Liver (tissue), 9 donors: ENCODE measurements around the gene ADGRV1. TPM values are rescaled to one million over a fixed set of nuclear protein-coding genes. Genes with fewer than 3 reads are reported as not detected.
"Not testable (repeated sequence)": the region's sequence is repeated elsewhere in the genome, so short reads cannot be mapped to it uniquely, and the experiment has no call there.

Experiments used
- DNase-seq: peaks from one replicate; pipeline ENCODE4 v3.0.0-alpha.2; 2017; ENCODE audit warnings: low spot score
- H3K27ac ChIP-seq, 2 donors: one replicate each; pipeline ENCODE4 v1.7.0; 2013; ENCODE audit warnings: inconsistent platforms in 2 of 2, low read length in 2 of 2, control low read depth in 1 of 2, low read depth in 1 of 2, mild to moderate bottlenecking in 1 of 2
- H3K27me3 ChIP-seq, 4 donors: one replicate each; pipeline versions ENCODE4 v1.6.1 to v1.7.0; 2013; ENCODE audit warnings: low read length in 3 of 4, inconsistent platforms in 1 of 4, mild to moderate bottlenecking in 1 of 4, moderate library complexity in 1 of 4; ENCODE audit not compliant: control insufficient read depth in 4 of 4, insufficient read depth in 4 of 4
- H3K36me3 ChIP-seq, 4 donors: one replicate each; pipeline versions ENCODE4 v1.6.1 to v1.7.0; 2013; ENCODE audit warnings: low read length in 3 of 4, mild to moderate bottlenecking in 3 of 4, low read depth in 1 of 4, moderate library complexity in 1 of 4; ENCODE audit not compliant: control insufficient read depth in 4 of 4, insufficient read depth in 3 of 4
- H3K4me1 ChIP-seq, 4 donors: one replicate each; pipeline versions ENCODE4 v1.6.1 to v1.7.0; 2013; ENCODE audit warnings: low read length in 3 of 4, mild to moderate bottlenecking in 3 of 4, moderate library complexity in 1 of 4; ENCODE audit not compliant: control insufficient read depth in 4 of 4, insufficient read depth in 4 of 4
- H3K4me3 ChIP-seq, 3 donors: one replicate each; pipeline versions ENCODE4 v1.6.1 to v1.7.0; 2013; ENCODE audit warnings: low read length in 3 of 3, control low read depth in 1 of 3, low read depth in 1 of 3, mild to moderate bottlenecking in 1 of 3
- H3K9ac ChIP-seq, 2 donors: one replicate each; pipeline ENCODE4 v1.7.0; 2013; ENCODE audit warnings: low read length in 2 of 2, mild to moderate bottlenecking in 2 of 2, moderate library complexity in 2 of 2, control low read depth in 1 of 2, low read depth in 1 of 2
- H3K9me3 ChIP-seq, 4 donors: one replicate each; pipeline versions ENCODE4 v1.6.1 to v1.7.0; 2013; ENCODE audit warnings: low read length in 3 of 4; ENCODE audit not compliant: control insufficient read depth in 4 of 4
- EGR1 ChIP-seq, 2 donors: IDR thresholded peaks; 2 replicates each; pipeline ENCODE4 v1.6.1; 2016 to 2018; ENCODE audit warnings: antibody characterized with exemption in 2 of 2, low read depth in 2 of 2
- FOXA1 ChIP-seq: IDR thresholded peaks from 2 replicates; pipeline ENCODE4 v1.6.1; 2016; ENCODE audit warnings: antibody characterized with exemption
- FOXA2 ChIP-seq: IDR thresholded peaks from 2 replicates; pipeline ENCODE4 v1.6.1; 2016; ENCODE audit warnings: antibody characterized with exemption
- GABPA ChIP-seq, 2 donors: IDR thresholded peaks in 1 of 2; conservative IDR thresholded peaks in 1 of 2; 2 replicates each; pipeline ENCODE4 v1.6.1; 2016; ENCODE audit warnings: antibody characterized with exemption in 2 of 2, mild to moderate bottlenecking in 1 of 2, moderate library complexity in 1 of 2
- HNF4A ChIP-seq, 2 donors: conservative IDR thresholded peaks; 2 replicates each; pipeline ENCODE4 v1.6.1; 2016; ENCODE audit warnings: antibody characterized with exemption in 2 of 2, mild to moderate bottlenecking in 2 of 2
- HNF4G ChIP-seq: IDR thresholded peaks from 2 replicates; pipeline ENCODE4 v1.6.1; 2016; ENCODE audit warnings: antibody characterized with exemption
- JUND ChIP-seq, 2 donors: IDR thresholded peaks; 2 replicates each; pipeline ENCODE4 v1.6.1; 2016; ENCODE audit warnings: antibody characterized with exemption in 2 of 2
- NR2F2 ChIP-seq: IDR thresholded peaks from 2 replicates; pipeline ENCODE4 v1.6.1; 2016; ENCODE audit warnings: antibody characterized with exemption
- RAD21 ChIP-seq, 2 donors: IDR thresholded peaks; 2 replicates each; pipeline ENCODE4 v1.6.1; 2016; ENCODE audit warnings: antibody characterized with exemption in 2 of 2, mild to moderate bottlenecking in 2 of 2
- SP1 ChIP-seq: IDR thresholded peaks from 2 replicates; pipeline ENCODE4 v1.6.1; 2018; ENCODE audit warnings: antibody characterized with exemption, mild to moderate bottlenecking
- YY1 ChIP-seq: IDR thresholded peaks from 2 replicates; pipeline ENCODE4 v1.6.1; 2016; ENCODE audit warnings: antibody characterized with exemption, mild to moderate bottlenecking
- WGBS: extraction: QIAGEN DNeasy Blood & Tissue Kit; methylation state at CpG from one replicate; pipeline ENCODE4 v1.1.7; 2013; 5-methylcytosine and 5-hydroxymethylcytosine counted together
- polyA plus RNA-seq, 2 donors: library from polyadenylated mRNA; stranded (reverse) in 1 of 2; unstranded in 1 of 2; fragments of 200-250 nt in 1 of 2; fragments of >200 nt in 1 of 2; fragmentation: Nextera tagmentation in 1 of 2; extraction: Ambion mirVana in 1 of 2; gene quantifications; one replicate each; pipeline versions ENCODE4 v1.2.1 to v1.2.3, GENCODE V29; 2013 to 2015
- total RNA-seq, 2 donors: library from RNA; depleted of rRNA; stranded (reverse); fragments of >200 nt; gene quantifications; one replicate each; pipeline ENCODE4 v1.2.3, GENCODE V29; 2014
- TF ChIP-seq, protein P1 (sequence below): IDR thresholded peaks from 2 replicates; pipeline ENCODE4 v1.6.1; 2016; ENCODE audit warnings: antibody characterized with exemption
- TF ChIP-seq, protein P2 (sequence below): fragments of 150-350 bp; IDR thresholded peaks from 2 replicates; pipeline ENCODE4 v1.5.1; 2017; ENCODE audit warnings: improper control_type of control experiment, low read depth, low read length; ENCODE audit not compliant: missing input control
- TF ChIP-seq, protein P3 (sequence below): IDR thresholded peaks from 2 replicates; pipeline ENCODE4 v1.6.1; 2016; ENCODE audit warnings: antibody characterized with exemption
- TF ChIP-seq, protein P4 (sequence below): IDR thresholded peaks from 2 replicates; pipeline ENCODE4 v1.6.1; 2016; ENCODE audit warnings: antibody characterized with exemption
- TF ChIP-seq, protein P5 (sequence below): IDR thresholded peaks from 2 replicates; pipeline ENCODE4 v1.6.1; 2016; ENCODE audit warnings: antibody characterized with exemption, mild to moderate bottlenecking
- donor health status: healthy.
- donor health status: healthy.
- donor health status: healthy.
- donor health status: healthy.
- donor health status: healthy.

The ADGRV1 gene
- total and polyA plus RNA-seq, 4 donors = 5.1 to 15.5 (median 9.6) TPM

DNA sequence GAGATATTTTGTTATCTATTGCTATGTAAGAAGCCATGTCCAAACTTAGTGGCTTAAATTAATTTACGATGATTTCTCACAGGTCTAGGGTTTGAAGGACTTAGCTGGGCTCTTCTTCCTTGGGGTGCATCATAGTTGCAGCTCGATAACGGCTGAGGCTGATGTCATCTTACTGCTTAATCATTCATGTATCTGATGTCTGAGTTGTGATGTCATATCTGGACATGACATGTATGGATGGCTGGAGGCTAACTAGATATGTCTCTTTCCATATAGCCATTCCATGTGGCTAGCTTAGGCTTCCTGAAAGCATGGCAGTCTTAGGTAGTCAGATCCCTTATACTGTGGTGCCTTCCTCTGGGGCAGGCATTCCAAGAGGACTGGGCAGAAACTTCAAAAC, 31.6 kb downstream of the ADGRV1 start:
- H3K27me3 ChIP-seq = peaks cover 0 to 13% (median 0%) of the 10 kb centered on the region in 4 donors
- no peak overlapping the region for H3K27ac ChIP-seq
- H3K4me1 ChIP-seq = no peaks in the 10 kb centered on the region
- DNase-seq = no peak
- H3K9me3 ChIP-seq = no peaks in the 10 kb centered on the region
- no peaks in the 10 kb centered on the region for H3K36me3 ChIP-seq
- TF ChIP-seq HNF4A (conservative IDR thresholded peaks at IDR 0.05) (no peak), GABPA (IDR thresholded peaks at IDR 0.05 in 1 of 2, conservative IDR thresholded peaks at IDR 0.05 in 1 of 2) (no peak), RAD21 (IDR thresholded peaks at IDR 0.05) (no peak), FOXA1 (no peak), YY1 (no peak), JUND (IDR thresholded peaks at IDR 0.05) (no peak), FOXA2 (no peak), EGR1 (IDR thresholded peaks at IDR 0.05; ENCODE audit: low read depth in 2 of 2) (no peak), HNF4G (no peak), NR2F2 (no peak), SP1 (no peak)
- TF ChIP-seq, protein P1, sequence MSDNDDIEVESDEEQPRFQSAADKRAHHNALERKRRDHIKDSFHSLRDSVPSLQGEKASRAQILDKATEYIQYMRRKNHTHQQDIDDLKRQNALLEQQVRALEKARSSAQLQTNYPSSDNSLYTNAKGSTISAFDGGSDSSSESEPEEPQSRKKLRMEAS = no peak
- TF ChIP-seq, protein P2, sequence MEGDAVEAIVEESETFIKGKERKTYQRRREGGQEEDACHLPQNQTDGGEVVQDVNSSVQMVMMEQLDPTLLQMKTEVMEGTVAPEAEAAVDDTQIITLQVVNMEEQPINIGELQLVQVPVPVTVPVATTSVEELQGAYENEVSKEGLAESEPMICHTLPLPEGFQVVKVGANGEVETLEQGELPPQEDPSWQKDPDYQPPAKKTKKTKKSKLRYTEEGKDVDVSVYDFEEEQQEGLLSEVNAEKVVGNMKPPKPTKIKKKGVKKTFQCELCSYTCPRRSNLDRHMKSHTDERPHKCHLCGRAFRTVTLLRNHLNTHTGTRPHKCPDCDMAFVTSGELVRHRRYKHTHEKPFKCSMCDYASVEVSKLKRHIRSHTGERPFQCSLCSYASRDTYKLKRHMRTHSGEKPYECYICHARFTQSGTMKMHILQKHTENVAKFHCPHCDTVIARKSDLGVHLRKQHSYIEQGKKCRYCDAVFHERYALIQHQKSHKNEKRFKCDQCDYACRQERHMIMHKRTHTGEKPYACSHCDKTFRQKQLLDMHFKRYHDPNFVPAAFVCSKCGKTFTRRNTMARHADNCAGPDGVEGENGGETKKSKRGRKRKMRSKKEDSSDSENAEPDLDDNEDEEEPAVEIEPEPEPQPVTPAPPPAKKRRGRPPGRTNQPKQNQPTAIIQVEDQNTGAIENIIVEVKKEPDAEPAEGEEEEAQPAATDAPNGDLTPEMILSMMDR = no peak
- TF ChIP-seq, protein P3, sequence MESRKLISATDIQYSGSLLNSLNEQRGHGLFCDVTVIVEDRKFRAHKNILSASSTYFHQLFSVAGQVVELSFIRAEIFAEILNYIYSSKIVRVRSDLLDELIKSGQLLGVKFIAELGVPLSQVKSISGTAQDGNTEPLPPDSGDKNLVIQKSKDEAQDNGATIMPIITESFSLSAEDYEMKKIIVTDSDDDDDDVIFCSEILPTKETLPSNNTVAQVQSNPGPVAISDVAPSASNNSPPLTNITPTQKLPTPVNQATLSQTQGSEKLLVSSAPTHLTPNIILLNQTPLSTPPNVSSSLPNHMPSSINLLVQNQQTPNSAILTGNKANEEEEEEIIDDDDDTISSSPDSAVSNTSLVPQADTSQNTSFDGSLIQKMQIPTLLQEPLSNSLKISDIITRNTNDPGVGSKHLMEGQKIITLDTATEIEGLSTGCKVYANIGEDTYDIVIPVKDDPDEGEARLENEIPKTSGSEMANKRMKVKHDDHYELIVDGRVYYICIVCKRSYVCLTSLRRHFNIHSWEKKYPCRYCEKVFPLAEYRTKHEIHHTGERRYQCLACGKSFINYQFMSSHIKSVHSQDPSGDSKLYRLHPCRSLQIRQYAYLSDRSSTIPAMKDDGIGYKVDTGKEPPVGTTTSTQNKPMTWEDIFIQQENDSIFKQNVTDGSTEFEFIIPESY = no peak
- TF ChIP-seq, protein P4, sequence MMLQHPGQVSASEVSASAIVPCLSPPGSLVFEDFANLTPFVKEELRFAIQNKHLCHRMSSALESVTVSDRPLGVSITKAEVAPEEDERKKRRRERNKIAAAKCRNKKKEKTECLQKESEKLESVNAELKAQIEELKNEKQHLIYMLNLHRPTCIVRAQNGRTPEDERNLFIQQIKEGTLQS = no peak
- TF ChIP-seq, protein P5, sequence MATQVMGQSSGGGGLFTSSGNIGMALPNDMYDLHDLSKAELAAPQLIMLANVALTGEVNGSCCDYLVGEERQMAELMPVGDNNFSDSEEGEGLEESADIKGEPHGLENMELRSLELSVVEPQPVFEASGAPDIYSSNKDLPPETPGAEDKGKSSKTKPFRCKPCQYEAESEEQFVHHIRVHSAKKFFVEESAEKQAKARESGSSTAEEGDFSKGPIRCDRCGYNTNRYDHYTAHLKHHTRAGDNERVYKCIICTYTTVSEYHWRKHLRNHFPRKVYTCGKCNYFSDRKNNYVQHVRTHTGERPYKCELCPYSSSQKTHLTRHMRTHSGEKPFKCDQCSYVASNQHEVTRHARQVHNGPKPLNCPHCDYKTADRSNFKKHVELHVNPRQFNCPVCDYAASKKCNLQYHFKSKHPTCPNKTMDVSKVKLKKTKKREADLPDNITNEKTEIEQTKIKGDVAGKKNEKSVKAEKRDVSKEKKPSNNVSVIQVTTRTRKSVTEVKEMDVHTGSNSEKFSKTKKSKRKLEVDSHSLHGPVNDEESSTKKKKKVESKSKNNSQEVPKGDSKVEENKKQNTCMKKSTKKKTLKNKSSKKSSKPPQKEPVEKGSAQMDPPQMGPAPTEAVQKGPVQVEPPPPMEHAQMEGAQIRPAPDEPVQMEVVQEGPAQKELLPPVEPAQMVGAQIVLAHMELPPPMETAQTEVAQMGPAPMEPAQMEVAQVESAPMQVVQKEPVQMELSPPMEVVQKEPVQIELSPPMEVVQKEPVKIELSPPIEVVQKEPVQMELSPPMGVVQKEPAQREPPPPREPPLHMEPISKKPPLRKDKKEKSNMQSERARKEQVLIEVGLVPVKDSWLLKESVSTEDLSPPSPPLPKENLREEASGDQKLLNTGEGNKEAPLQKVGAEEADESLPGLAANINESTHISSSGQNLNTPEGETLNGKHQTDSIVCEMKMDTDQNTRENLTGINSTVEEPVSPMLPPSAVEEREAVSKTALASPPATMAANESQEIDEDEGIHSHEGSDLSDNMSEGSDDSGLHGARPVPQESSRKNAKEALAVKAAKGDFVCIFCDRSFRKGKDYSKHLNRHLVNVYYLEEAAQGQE = no peak
- no peak overlapping the region for H3K4me3 ChIP-seq
- H3K9ac ChIP-seq = no peak overlapping the region
- WGBS = 86% methylated on average over 3 of the region's 3 CpGs

DNA sequence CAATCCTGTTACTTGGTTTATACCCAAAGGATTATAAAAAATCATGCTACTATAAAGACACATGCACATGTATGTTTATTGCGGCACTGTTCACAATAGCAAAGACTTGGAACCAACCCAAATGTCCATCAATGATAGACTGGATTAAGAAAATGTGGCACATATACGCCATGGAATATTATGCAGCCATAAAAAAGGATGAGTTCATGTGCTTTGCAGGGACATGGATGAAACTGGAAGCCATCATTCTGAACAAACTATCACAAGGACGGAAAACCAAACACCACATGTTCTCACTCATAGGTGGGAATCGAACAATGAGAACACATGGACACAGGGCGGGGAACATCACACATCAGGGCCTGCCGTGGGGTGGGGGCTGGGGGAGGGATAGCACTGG, 34.5 kb downstream of the ADGRV1 start:
- not testable (repeated sequence) for H3K4me1 ChIP-seq, H3K4me3 ChIP-seq

DNA sequence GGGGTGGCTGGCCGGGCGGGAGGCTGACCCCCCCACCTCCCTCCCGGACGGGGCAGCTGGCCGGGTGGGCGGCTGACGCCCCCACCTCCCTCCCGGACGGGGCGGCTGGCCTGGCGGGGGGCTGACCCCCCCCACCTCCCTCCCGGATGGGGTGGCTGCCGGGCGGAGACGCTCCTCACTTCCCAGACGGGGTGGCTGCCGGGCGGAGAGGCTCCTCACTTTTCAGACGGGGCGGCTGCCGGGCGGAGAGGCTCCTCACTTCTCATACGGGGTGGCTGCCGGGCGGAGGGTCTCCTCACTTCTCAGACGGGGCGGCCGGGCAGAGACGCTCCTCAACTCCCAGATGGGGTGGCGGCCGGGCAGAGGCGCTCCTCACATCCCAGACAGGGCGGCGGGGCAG, 37.2 kb downstream of the ADGRV1 start:
- H3K4me3 ChIP-seq = not testable (repeated sequence)

More for the DNA sequence above, 34.5 kb downstream of the ADGRV1 start:
- H3K9ac ChIP-seq, H3K9me3 ChIP-seq, H3K36me3 ChIP-seq, DNase-seq, H3K27ac ChIP-seq: not testable (repeated sequence)
- peaks cover 0 to 11% (median 0%) of the 10 kb centered on the region in 4 donors for H3K27me3 ChIP-seq
- 91% methylated on average over 6 of the region's 6 CpGs for WGBS

More for the DNA sequence above, 37.2 kb downstream of the ADGRV1 start:
- WGBS = 98% methylated on average over 34 of the region's 34 CpGs
- H3K9me3 ChIP-seq, H3K27ac ChIP-seq, H3K4me1 ChIP-seq, H3K27me3 ChIP-seq, H3K36me3 ChIP-seq, H3K9ac ChIP-seq, DNase-seq: not testable (repeated sequence)
